ENCODE data around the gene PMM2. TPM values are rescaled to one million over a fixed set of nuclear protein-coding genes. Genes with fewer than 3 reads are reported as not detected.

PMM2 gene
- total RNA-seq, 6 experiments from 2014 or later: 18.6 to 47.8 (median 39.0) TPM

GRCh38 chr16:8864480-8865110, 67.0 kb downstream of the PMM2 start:
- DNase-seq (no peak), ATAC-seq (no peak)
- TF ChIP-seq POLR2A (IDR thresholded peaks at IDR 0.05): no peak
- TF ChIP-seq, protein P1, sequence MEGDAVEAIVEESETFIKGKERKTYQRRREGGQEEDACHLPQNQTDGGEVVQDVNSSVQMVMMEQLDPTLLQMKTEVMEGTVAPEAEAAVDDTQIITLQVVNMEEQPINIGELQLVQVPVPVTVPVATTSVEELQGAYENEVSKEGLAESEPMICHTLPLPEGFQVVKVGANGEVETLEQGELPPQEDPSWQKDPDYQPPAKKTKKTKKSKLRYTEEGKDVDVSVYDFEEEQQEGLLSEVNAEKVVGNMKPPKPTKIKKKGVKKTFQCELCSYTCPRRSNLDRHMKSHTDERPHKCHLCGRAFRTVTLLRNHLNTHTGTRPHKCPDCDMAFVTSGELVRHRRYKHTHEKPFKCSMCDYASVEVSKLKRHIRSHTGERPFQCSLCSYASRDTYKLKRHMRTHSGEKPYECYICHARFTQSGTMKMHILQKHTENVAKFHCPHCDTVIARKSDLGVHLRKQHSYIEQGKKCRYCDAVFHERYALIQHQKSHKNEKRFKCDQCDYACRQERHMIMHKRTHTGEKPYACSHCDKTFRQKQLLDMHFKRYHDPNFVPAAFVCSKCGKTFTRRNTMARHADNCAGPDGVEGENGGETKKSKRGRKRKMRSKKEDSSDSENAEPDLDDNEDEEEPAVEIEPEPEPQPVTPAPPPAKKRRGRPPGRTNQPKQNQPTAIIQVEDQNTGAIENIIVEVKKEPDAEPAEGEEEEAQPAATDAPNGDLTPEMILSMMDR (IDR thresholded peaks at IDR 0.05): no peak
- 37% methylated on average over 6 of the region's 13 CpGs for WGBS (ENCODE audit: insufficient coverage, low coverage, low lambda C conversion rate, missing lambda C conversion rate)
- Histone ChIP-seq H3K4me3 (peak overlapping the region in 1 of 3 donors; percentile 10), H3K9me3 (no peaks in the 10 kb centered on the region), H3K36me3 (no peaks in the 10 kb centered on the region), H3K4me1 (peaks cover 0 to 68% (median 32%) of the 10 kb centered on the region in 4 donors), H3K27me3 (no peaks in the 10 kb centered on the region), H3K27ac (peak overlapping the region; percentile 33 to 89 (median 43))
- intact Hi-C loops (cut with DNase I): loop anchor here in 1 of 2 donors (10.0 kb wide), 1 partner anchor 60 kb away; no protein-coding TSS in a partner anchor

DNA sequence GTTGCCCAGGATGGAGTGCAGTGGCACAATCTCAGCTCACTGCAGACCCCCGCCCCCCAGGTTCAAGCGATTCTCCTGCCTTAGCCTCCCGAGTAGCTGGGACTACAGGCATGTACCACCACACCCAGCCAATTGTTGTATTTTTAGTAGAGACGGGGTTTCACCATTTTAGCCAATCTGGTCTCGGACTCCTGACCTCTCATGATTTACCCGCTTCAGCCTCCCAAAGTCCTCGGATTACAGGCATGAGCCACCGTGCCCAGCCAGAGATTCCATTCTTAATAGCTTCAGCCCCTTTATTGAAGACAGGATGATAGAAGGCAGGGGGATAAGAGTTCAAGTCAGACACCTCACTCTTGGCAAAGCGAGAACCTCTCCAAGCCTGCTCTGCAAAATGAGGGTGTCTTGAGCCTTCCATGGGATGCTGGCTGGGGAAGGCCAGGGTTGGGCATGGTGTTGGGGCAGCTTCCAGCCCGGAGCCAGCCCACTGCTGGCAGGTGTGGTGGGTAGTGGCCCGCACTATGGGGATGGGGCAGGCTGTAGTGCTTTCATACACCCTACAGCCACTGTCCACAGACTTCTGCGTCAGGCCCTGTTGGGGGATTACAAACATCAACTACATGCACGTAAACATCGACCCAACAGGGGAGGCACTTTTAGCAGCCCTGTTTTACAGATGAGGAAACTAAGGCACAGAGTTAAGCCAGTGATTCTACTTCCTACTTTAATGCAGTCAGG, 67.7 kb downstream of the PMM2 start:
- TF ChIP-seq POLR2A (IDR thresholded peaks at IDR 0.05): no peak
- TF ChIP-seq, protein P1 (IDR thresholded peaks at IDR 0.05): no peak
- DNase-seq (peak in 1 of 3 donors; percentile 51), ATAC-seq (no peak)
- no peak overlapping the region for H3K4me3 ChIP-seq
- H3K27me3 ChIP-seq: no peaks in the 10 kb centered on the region
- WGBS (ENCODE audit: insufficient coverage, low coverage, low lambda C conversion rate, missing lambda C conversion rate): 29% methylated on average over 9 of the region's 14 CpGs
- peaks cover 0 to 63% (median 29%) of the 10 kb centered on the region in 4 donors for H3K4me1 ChIP-seq
- intact Hi-C loops (cut with DNase I): loop anchor here in 1 of 2 donors (10.0 kb wide), 1 partner anchor 61 kb away; no protein-coding TSS in a partner anchor
- H3K27ac ChIP-seq: peak overlapping the region in 2 of 3 donors; percentile 43 to 89
- H3K9me3 ChIP-seq: no peaks in the 10 kb centered on the region
- no peaks in the 10 kb centered on the region for H3K36me3 ChIP-seq

DNA sequence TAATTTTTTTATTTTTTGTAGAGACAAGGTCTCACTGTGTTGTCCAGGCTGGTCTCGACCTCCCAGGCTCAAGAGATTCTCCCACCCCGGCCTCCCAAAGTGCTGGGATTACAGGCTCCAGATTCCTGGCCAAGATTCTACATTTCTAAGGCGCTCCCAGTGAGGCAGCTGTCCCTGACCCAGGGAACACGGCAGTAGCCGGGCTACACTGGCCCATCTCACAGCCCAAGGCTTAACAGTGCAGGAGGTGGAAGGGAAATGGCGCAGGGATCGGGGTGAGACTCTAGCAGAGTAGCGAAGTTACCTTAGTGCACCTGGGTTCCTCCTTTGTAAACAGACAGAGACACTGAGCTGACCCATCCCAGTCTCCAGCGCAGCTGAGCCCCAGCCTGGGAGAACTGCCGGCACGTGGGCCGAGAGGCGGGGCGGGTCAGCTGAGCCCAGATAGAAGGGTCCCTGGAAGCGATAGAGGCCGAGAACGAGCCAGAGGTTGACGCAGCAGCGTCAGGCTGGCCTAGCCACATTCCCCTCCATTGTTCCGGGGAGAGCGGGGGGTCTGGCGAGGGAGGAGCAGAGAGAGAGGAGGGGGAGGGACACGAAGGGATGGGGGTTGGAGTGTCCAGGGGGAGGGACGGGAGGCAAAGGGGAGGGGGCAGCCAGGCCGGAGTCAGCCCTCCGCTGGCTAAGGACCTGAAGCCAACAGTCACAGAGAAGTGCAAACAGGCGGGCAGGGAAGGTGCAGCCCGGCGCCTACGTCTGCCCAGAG, 68.7 kb downstream of the PMM2 start:
- peaks cover 0 to 62% (median 29%) of the 10 kb centered on the region in 4 donors for H3K4me1 ChIP-seq
- no peaks in the 10 kb centered on the region for H3K9me3 ChIP-seq
- intact Hi-C loops (cut with DNase I): loop anchor here in 1 of 2 donors (10.0 kb wide), 1 partner anchor 62 kb away; no protein-coding TSS in a partner anchor
- DNase-seq (peak; percentile 72 to 76 (median 74)), ATAC-seq (peak; percentile 2 to 11 (median 6))
- WGBS (ENCODE audit: insufficient coverage, low coverage, low lambda C conversion rate, missing lambda C conversion rate): 13% methylated on average over 17 of the region's 30 CpGs
- H3K27me3 ChIP-seq: no peaks in the 10 kb centered on the region
- peak overlapping the region; percentile 88 to 99 (median 92) for H3K4me3 ChIP-seq
- TF ChIP-seq, protein P1 (IDR thresholded peaks at IDR 0.05): no peak
- TF ChIP-seq POLR2A (IDR thresholded peaks at IDR 0.05): no peak
- peak overlapping the region; percentile 78 to 89 (median 89) for H3K27ac ChIP-seq
- no peaks in the 10 kb centered on the region for H3K36me3 ChIP-seq

DNA sequence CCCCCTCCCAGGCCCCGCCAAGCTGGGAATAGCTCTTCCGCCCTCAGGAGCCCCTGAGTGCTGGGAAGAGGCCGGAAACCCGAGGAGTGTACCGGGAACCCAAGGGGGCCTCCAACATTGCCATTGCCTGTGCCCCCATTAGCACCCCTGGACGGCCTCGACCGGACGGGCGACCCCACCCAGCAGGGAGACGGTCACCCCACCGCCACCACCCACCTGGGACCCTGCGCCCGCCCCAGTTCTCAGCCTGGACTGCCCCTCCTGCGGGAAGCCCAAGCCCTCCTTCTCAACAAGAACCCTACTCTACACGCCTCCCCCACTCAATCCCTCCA, 69.2 kb downstream of the PMM2 start:
- TF ChIP-seq POLR2A (IDR thresholded peaks at IDR 0.05): no peak
- TF ChIP-seq, protein P1 (IDR thresholded peaks at IDR 0.05): no peak
- H3K27me3 ChIP-seq: no peaks in the 10 kb centered on the region
- ATAC-seq (no peak), DNase-seq (peak in 1 of 3 donors; percentile 48)
- peak overlapping the region; percentile 88 to 99 (median 92) for H3K4me3 ChIP-seq
- no peaks in the 10 kb centered on the region for H3K9me3 ChIP-seq
- H3K36me3 ChIP-seq: no peaks in the 10 kb centered on the region
- H3K4me1 ChIP-seq: peaks cover 0 to 56% (median 28%) of the 10 kb centered on the region in 4 donors
- WGBS (ENCODE audit: insufficient coverage, low coverage, low lambda C conversion rate, missing lambda C conversion rate): 0% methylated on average over 1 of the region's 16 CpGs
- peak overlapping the region; percentile 78 to 89 (median 89) for H3K27ac ChIP-seq
- intact Hi-C loops (cut with DNase I): loop anchor here in 1 of 2 donors (10.0 kb wide), 1 partner anchor 62 kb away; no protein-coding TSS in a partner anchor
